Keratinocyte (primary cell): Measurements from ENCODE around the gene UBE3A.

Source experiments
- EZH2 ChIP-seq: IDR thresholded peaks from one replicate; pipeline ENCODE4 v1.6.1; 2012; ENCODE audit warnings: inconsistent platforms, mild to moderate bottlenecking, low read length, moderate library complexity
- TF ChIP-seq, protein P1 (sequence below), 3 experiments: IDR thresholded peaks in 1 of 3; conservative IDR thresholded peaks in 1 of 3; optimal IDR thresholded peaks in 1 of 3; 2 replicates in 2 of 3; 3 replicates in 1 of 3; pipeline versions ENCODE3 to v1.5.1; 2011; ENCODE audit warnings: low read length in 3 of 3, mild to moderate bottlenecking in 3 of 3, moderate library complexity in 2 of 3, control low read depth in 1 of 3, inconsistent platforms in 1 of 3; ENCODE audit not compliant: insufficient read depth in 2 of 3; ENCODE audit errors: extremely low read depth in 1 of 3

DNA sequence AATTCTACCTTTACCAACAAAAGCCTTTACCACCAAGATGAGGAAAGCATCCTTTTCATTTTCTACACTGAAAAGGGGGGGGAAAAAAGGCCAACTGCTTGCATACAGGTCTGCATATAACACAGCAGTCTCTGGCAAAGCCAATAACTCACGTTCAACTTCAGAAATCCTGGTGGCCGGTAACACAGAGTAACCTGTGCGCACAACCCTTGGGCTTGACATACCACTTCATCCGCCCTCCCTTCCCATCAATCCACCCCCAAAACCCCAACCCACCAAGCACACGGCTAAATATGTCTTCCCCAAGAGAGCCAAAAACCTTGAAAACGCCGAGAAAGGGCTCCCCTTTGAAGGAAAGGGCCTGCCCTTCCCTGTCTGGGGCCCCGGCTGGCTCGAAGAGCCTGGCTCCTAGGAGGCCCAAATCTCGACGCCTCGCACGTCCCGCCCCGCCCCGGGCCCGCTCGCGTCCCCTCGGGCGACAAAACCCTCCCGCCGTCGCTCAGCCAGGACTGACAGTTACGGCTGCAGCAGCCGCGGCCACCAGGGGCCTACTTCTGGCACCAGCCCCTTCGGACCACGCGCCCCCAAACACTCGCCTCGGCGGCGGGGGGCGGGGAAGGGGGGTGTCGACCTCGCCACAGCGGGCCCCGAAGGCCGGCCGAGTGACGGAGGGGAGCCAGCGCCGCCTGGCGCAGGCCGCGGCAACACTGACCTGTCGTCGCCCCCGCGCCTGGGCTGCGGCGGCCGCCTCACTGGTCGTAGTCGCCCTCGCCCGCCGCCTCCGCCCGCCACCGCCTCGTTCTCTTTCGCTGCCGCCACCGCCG, 835 bp downstream of the UBE3A start:
- TF ChIP-seq EZH2, result no peak
- TF ChIP-seq, protein P1, sequence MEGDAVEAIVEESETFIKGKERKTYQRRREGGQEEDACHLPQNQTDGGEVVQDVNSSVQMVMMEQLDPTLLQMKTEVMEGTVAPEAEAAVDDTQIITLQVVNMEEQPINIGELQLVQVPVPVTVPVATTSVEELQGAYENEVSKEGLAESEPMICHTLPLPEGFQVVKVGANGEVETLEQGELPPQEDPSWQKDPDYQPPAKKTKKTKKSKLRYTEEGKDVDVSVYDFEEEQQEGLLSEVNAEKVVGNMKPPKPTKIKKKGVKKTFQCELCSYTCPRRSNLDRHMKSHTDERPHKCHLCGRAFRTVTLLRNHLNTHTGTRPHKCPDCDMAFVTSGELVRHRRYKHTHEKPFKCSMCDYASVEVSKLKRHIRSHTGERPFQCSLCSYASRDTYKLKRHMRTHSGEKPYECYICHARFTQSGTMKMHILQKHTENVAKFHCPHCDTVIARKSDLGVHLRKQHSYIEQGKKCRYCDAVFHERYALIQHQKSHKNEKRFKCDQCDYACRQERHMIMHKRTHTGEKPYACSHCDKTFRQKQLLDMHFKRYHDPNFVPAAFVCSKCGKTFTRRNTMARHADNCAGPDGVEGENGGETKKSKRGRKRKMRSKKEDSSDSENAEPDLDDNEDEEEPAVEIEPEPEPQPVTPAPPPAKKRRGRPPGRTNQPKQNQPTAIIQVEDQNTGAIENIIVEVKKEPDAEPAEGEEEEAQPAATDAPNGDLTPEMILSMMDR (optimal IDR thresholded peaks at IDR 0.05 in 1 of 3, IDR thresholded peaks at IDR 0.05 in 1 of 3, conservative IDR thresholded peaks at IDR 0.05 in 1 of 3; ENCODE audit: extremely low read depth in 1 of 3, insufficient read depth in 2 of 3, low read length in 3 of 3), result peak in 2 of 3 experiments; percentile 39 to 71
